Kasumi-1 (cell line): ENCODE data around the gene VPS9D1.
"Not testable (repeated sequence)": the region's sequence is repeated elsewhere in the genome, so short reads cannot be mapped to it uniquely, and the experiment has no call there.

Experiments
- DNase-seq, 2 experiments: peaks; one replicate each; lab custom pipeline; 2025; lab: John Stamatoyannopoulos, UW

Gene VPS9D1

DNA sequence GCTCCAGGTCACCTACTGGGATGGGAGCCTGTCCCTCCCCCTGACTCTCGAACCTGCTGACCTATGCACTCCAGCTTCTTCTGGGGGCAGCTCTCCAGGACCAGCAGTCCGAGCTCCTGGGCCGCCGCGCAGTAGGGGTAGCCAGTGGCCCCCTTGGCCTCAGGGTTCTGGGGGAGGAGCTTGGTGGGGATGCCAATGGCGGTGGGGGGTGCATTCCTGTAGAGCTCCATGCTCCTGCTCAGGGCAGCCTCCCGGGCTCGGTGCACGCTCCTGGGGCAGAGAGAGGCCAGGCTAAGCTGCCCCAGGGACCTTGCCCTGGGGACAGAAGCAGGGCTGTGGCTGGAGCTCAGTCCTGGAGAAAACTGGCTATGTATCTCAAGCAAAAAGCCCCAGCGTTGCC lies 11.5 kb downstream of the VPS9D1 start:
- no peak for DNase-seq

DNA sequence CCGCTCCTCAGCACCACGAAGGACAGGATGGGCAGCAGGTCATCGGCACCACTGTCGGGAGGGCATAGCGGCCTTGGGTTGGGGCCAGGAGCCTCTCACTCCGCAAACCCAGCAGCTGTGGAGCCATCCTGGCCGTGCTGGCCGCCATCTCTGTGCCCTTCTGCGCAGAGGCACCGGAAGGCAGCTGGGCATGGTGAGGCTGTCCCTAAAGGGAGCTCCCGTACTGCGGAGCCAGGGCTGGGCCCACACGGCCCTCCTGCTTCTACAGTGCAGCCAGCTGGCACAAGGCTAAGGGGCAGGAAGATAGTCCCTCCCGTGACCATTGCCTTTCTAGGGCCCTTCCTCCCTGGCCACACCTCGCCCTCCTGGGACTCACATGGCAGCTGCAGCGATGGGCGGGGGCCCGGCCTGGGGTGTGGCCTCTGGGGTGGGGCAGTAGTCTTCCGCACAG lies 12.2 kb downstream of the VPS9D1 start:
- DNase-seq = no peak

DNA sequence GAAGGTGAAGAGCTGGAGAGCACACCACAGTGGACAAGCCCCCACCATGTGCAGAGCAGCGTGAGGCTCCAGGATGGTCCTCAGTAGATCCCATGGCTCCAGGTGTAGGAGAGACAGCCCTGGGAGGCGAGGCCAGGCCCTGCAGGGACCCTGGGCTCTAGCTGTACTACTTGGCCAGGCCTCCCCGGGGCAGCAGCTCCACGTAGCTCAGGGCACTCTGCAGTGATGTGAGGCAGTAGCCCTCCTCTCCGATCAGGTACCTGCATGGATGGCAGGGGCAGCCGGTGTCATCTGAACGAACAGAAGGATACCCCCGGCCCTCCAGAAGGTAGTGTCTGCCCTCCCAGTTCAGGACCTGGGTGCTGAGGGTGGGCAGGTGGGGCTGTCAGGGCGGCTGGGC lies 13.0 kb downstream of the VPS9D1 start:
- DNase-seq = no peak

DNA sequence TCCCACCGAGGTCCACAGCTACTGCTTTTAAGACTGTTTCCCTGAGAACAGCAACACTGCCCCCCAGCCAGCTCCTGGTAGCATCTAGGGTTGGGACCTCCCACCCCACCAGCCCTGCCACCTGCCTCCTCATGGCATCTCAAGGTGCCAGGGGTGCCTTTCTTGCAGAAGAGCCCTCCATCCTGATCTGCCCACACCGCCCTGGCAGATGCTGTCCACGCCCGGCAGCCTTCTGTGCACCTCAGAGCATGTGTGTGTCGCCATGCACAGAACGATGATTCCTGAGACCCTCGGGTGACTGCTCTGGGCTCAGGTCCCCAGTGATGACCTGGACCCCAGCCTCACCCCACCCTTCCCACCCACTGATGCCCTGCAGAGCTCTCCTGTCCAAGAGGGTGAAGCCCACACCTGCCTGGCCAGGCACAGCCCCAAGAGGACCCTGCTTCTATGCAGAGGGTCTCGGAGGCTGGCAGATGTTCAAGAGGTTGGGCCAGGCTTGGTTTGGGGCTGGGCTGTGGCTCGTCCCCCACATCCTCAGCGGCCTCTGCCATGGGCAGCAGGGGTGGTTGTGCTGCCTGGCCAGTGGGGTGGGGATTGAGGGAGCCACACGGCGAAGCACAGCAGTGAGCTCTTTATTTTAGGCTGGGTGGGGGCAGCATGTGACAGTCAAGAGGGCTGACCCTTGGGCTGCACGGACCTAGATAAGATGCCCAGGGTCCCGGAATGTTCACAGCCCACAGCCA lies 14.0 kb downstream of the VPS9D1 start:
- no peak for DNase-seq

DNA sequence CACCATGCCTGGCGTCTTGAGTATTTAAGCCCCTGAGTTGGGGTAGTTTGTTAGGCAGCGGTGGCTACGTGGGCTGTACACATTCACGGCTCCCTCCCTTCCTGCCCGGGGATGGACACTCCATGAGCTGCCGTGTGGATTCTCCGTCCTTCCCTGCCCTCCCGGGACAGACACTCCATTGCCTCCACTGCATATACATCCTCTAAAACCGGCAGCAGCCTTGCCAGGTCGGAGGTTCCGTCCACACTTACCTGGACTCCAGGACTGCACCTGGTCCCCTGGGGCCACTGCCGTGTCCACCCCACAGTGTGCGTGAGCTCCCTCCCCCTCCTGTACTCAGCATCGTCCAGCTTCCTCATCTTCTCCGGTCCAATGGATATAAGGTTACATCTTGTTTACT lies 15.7 kb downstream of the VPS9D1 start:
- DNase-seq = no peak

DNA sequence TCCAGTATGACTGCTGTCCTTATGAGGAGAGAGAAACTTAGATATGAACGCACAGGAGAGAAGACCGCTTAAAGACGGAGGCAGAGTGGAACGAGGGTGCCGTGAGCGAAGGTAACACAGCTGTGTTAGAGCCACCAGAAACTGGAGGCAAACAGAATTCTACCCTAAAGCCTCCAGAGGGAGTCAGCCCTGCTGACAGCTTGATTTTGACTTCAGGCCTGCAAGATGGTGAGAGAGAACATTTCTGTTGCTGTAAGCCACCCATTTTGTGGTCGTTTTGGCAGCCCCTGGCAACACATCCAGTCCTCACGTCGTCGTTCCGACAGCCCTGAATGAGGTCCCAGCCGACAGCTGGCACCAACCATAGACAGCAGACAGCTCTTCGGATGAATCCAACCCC lies 16.4 kb downstream of the VPS9D1 start:
- DNase-seq = no peak

DNA sequence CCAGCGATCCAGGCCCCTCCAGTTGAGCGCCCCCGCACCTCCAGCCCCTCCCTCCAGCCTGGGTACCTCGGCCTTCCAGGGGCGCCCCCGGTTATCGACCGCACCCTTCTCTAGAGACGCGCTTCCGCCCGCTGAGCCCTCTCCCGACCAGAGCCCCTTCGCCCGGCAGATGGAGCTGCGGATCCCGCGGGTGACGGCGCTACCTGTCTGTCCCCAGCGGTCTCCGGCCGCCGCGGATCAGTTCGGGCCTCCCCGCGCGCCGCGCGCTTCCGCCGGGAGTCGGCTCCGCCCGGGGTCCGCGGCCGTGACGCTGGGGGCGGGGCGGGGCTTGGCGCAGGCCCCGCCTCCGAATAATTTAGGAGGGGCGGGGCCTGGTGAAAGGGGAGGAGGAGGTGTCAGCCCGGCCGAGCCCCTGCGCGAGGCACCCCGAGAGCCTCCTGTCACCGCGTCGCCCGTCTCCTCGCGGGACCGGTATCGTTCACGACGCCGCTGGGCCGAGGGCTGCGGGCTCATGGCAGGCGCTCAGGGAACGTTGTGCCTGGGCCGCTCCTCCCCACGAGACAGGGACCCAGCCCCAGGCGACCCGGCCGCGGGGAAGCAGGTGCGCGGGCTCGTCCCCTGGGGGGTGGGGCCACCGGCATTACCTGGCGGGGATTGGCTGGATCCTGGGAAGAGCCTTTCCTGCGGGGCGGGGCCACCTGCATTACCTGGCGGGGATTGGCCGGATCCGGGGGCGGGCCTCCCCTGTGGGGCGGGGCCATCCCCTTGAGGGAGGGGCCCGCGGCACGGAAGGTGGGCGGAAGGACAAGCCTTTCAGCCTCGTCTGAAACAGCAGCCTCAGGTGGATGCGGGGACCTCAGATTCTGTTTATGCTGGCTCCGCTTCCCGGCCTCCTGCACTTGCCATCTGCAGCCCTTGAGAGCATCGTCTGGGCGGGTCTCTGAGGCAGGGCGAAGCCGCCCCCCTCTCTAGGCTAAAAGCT lies 19.0 kb downstream of the VPS9D1 start, which contains the start of gene SPATA2L:
TSS of gene SPATA2L (minus strand) at position 281 of the 982 bp plus-strand sequence. CDS start 473 bp downstream, outside the sequence.
- DNase-seq = peak; percentile 92 to 93

DNA sequence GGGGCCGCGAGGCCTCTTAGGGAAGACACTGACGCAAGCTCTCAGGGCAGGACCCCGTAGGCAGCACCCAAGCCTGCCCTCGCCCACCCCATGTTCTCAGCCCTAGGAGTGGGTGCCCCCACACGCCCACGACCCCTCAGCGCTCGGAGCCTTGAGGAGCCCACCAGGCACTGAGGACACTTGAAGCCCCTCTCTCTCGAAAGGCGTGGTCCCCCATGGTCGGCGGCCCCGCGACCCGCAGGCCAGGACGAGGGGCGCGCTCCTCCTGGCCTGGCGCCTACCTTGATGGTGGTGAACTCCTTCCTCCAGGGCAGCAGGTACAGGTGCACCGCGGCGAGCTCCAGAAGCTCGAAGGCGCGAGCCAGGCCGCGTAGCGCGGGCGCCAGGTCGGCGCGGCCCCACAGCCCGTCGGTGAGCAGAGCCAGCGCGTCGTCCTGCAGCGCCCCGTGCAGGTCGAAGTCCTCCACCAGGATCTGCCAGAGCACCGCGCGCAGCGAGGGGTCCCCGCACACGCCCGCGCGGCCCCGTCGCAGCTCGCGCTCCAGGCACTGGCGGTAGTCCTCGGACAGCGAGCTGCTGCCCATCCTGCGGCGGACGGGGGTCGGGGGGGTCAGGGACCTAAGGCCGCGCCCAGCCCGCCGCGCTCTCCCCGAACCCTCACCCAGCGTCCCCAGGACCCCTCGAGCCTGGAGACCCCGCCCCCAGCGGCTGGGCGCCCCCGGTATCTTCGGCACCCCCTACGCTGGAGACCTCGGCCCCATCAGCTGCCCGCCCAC lies 19.9 kb downstream of the VPS9D1 start:
- peak in 1 of 2 experiments; percentile 12 for DNase-seq

DNA sequence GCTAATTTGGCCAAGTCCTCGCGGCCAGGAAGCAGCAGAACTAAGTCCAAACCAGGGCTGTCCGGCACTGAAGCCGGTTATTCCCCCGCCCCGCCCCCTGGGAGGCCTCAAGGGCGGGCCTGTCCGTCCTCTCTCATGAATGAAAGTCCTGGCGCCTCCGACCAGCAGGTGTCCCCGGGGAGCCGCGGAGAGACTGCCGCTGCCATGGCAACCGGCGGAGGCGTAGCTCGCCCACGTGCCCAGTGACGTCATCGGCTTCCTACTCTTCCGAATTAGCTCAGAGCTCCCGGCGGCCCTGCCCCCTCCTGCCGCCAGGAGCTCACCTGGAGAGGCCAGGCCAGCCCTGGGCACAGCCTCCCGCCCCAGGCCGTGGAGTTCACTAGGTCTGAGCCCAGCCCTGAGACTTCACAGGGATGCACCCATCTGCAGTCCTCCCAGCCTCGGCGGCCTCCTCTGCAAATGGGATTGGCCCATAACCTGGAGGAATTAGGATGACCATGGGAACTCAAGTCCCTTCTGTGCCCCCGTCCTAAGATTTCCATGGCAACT lies 20.5 kb downstream of the VPS9D1 start:
- DNase-seq = peak; percentile 94 to 95

DNA sequence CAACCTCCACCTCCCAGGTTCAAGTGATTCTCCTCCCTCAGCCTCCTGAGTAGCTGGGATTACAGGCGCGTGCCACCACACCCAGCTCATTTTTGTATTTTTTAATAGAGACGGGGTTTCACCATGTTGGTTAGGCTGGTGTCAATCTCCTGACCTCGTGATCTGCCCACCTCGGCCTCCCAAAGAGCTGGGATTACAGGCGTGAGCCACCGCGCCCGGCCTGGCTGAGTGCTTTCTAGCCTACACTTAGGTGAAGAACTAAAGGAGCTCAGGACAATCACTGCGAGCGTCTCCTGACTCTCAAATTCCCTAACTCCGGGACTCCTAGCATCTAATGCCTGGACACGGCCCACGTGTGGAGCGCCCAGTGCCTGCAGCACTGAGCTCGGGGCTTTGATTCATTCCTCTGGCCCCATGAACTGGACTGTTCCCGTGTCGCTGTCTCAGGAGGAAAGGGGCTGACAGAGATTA lies 21.0 kb downstream of the VPS9D1 start:
- DNase-seq = not testable (repeated sequence)

DNA sequence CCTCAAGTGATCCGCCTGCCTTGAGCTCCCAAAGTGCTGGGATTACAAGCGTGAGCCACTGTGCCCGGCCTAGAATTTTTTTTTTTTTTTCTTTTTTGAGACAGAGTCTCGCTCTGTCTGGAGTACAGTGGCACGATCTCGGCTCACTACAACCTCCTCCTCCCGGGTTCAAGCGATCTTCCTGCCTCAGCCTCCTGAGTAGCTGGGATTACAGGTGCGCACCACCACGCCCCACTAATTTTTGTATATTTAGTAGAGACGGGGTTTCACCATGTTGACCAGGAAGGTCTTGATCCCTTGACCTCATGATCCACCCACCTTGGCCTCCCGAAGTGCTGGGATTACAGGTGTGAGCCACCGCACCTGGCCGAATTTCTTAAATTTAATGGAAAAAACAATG lies 22.0 kb downstream of the VPS9D1 start:
- not testable (repeated sequence) for DNase-seq

DNA sequence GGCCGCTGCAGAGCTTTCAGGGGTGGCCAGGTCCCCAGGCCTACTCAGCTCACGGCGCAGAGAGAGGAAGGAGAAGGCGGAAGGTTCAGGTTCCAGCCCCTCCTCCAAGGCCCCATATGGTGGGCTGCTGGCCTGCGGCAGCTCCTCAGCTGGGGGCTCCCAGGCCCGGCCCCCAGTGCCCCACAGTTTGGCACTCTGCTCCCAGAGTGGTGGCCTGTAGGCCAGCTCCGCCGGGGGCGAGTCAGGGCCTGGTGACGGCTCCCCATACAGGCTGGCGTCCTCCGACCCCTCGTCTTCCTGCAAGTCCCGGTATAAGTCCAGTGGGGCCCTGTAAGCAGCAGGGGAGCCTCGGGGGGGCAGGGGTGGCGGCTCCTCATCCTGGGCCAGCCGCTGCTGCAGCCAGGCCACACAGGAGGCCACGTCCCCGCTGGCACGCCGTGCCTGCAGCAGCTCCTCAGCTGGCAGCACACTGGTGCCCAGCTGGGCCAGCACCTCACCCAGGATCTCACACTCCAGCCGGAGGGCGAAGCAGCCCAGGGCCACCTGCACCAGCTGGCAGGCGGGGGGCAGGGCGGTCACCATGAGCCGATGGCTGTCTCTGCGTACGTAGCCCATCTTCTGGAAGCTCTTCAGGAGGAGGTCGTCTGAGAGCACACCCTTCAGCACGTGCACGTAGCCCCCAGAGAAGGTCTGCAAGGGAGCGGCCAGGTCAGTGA lies 22.9 kb downstream of the VPS9D1 start:
- DNase-seq = no peak

DNA sequence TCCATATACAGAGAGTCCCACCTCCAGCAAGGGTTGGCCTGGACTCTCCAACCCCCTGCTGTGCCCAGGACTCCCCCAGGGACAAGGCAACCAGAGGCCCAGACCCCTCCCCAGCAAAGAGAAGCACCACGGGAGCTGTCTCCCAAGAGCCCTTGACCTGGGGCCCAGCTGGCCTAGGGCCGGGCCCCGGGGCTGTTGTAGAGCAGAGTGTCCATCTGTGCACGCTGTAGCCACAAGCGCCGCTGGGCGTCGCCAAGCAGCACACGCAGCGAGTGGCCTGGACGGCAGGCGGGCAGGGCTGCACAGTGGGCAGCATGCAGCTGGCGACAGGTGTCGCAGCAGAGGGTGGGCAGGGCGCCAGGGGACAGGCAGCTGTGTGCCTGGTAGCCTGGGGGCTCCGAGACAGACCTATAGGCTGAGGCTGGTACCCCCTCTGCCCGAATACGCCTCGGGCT lies 23.5 kb downstream of the VPS9D1 start:
- no peak for DNase-seq

DNA sequence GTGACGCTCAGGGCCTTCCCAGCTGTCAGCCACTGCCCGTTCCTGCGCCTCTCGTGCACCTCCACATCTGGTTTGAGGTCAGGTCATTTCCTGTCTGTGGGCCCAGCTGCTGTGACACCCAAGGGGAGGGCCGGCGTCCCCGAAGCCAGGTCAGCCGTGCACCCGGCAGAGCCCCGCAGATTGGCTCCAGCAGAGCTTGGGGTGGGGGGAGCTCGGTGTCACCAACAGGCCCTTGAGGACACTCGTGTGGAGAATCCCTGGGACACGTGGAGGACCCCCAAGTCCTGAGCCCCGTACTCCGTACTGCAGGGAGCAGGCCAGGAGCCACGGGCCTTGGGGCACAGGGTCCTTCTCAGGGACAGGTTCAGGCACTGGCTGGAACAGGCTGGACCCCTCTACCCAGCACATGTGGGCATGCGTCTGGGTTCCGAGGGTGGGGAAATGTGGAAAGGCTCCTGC lies 24.0 kb downstream of the VPS9D1 start:
- DNase-seq = no peak

DNA sequence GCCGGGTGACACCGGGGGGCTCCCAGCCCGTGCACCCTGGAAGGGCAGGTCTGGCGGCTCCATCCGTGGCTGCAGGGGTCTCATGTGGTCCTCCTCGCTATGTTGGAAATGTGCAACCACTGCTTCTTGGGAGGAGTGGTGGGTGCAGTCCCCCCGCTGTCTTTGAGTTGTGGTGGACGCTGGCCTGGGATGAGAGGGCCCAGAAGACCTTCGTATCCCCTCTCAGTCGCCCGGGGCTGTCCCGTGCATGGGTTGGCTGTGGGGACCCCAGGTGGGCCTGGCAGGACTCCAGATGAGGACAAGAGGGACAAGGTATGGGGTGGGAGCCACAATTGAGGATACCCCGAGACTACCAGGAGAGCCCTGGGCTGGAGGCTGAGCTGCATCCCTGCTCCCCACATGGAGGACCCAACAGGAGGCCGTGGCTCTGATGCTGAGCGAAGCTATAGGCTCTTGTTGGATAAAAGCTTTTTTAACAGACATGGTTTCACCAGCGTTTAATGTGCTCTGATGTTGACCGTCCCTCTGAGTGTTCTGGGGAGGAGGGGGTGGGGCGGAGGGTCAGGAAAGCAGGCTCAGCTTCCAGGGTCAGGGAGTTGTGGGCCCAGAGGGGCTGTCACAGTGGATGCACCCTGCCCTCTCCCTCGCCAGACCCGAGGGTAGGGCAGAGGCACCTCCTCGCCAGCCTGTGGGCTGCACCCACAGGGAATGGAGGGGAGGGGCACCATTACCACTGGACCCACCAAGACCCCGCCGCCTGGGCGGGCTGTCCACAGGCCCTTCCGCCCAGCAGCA lies 24.6 kb downstream of the VPS9D1 start:
- no peak for DNase-seq

DNA sequence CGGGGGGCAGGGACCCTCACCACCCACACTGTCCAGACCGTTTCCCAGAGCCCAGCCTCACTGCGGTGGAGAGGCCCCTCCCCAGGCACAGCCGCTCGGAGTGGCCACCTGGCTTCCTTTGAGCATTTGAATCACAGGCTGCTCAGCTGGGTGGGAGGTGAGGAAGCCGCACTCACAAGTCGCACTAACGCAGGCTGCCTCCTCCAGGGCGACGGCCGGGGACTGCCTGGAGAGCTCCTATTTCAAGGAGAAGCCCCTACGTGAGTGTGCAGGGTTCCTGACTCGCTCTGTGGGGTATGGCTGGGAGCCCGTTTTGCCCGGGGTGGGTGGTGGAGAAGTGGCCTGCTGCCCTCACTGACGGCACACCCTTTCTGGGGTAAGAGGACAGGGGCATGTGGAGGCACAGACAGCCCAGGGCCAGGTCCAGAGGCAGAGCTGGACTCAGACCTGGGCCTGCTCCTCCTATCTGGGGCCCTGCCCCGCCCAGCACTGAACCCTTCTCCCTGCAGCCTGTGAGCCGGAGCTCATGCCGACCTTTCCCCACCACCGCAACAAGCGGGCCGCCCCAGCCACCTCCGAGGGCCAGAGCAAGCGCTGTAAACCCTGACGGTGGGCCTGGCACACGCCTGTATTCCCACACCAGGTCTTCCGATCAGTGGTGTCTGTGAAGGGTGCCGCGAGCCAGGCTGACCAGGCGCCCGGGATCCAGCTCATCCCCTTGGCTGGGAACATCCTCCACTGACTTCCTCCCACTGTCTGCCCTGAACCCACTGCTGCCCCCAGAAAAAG lies 25.4 kb downstream of the VPS9D1 start:
- DNase-seq = no peak

DNA sequence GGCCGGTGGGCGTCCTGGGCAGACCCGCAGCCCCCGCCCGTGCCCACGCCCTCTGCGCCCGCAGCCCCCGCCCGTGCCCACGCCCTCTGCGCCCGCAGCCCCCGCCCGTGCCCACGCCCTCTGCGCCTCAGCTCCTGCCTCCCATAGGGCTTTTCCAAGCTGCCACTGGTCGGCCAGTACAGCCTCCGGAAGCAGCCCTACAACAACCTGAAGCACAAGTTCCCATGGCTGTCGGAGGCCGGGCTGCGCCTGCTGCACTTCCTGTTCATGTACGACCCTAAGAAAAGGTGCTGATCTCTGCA lies 26.0 kb downstream of the VPS9D1 start:
- not testable (repeated sequence) for DNase-seq

DNA sequence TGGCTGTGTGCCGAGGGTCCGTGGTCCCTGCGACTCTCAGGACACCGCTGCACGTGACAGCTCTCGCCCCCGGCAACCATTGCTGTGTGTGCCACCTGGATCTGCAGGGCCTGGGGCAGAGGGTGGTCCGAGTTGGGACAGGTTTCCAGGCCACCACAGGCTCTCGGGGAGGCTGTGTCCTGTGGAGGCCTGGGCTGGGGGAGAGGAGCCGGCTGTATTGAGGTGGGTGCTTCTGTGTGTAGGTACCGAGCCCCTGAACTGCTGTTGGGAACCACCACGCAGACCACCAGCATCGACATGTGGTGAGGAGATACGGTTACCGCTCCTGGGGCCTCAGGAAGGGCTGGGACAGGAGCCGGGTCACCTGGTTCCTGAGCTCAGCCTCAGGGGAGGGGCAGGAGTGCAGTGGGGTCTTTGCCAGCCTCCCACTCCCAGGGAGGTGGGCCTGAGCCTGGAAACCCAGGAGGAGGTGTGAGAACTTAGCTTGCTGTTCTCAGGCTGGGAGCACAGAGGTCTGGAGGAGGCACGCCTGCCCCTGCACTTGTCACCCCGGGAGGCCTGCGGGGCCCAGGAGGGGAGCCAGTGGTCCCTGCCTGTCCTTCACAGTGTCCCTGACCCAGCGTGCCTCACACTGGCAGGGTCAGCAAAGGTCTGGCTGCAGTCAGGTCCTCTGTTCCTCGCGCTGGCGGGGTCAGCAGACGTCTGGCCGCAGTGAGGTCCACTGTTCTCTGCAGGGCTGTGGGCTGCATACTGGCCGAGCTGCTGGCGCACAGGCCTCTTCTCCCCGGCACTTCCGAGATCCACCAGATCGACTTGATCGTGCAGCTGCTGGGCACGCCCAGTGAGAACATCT lies 26.5 kb downstream of the VPS9D1 start:
- DNase-seq = no peak
